Measurements from ENCODE around the gene GATAD2A. TPM values are rescaled to one million over a fixed set of nuclear protein-coding genes. Genes with fewer than 3 reads are reported as not detected.

The GATAD2A gene
- total RNA-seq, 4 donors from 2014 or later = 17.7 to 51.4 (median 40.1) TPM

GRCh38 chr19:19475849-19476828 lies 70.7 kb downstream of the GATAD2A start:
- intact Hi-C loops (cut with DNase I; ENCODE audit: low total_unique reads) = no loop called here
- Histone ChIP-seq H3K36me3 (no peaks in the 10 kb centered on the region), H3K9me3 (no peaks in the 10 kb centered on the region), H3K27ac (peak overlapping the region in 3 of 4 donors; percentile 54 to 64 (median 61)), H3K4me3 (no peak overlapping the region), H3K27me3 (no peaks in the 10 kb centered on the region), H3K4me1 (peaks cover 29 to 36% of the 10 kb centered on the region in 2 donors)
- ATAC-seq = no peak
- no peak for DNase-seq
- in situ Hi-C loops (cut with MboI; ENCODE audit: low sequenced_read_pairs in 4 of 4) = no loop called here
- TF ChIP-seq CTCF (IDR thresholded peaks at IDR 0.05 in 4 of 5, conservative IDR thresholded peaks at IDR 0.05 in 1 of 5) (peak in 1 of 5 experiments; percentile 22), POLR2A (IDR thresholded peaks at IDR 0.05) (no peak)

GRCh38 chr19:19477705-19478383 lies 72.4 kb downstream of the GATAD2A start:
- H3K9me3 ChIP-seq = no peaks in the 10 kb centered on the region
- no peak for DNase-seq
- H3K27me3 ChIP-seq = no peaks in the 10 kb centered on the region
- peaks cover 29 to 36% of the 10 kb centered on the region in 2 donors for H3K4me1 ChIP-seq
- no peak overlapping the region for H3K27ac ChIP-seq
- ATAC-seq = no peak
- in situ Hi-C loops (cut with MboI; ENCODE audit: low sequenced_read_pairs in 4 of 4) = no loop called here
- no peaks in the 10 kb centered on the region for H3K36me3 ChIP-seq
- TF ChIP-seq POLR2A (IDR thresholded peaks at IDR 0.05) (no peak), CTCF (IDR thresholded peaks at IDR 0.05 in 4 of 5, conservative IDR thresholded peaks at IDR 0.05 in 1 of 5) (no peak)
- intact Hi-C loops (cut with DNase I; ENCODE audit: low total_unique reads) = no loop called here
- H3K4me3 ChIP-seq = no peak overlapping the region

- H3K36me3 ChIP-seq = no peaks in the 10 kb centered on the region
- intact Hi-C loops (cut with DNase I; ENCODE audit: low total_unique reads) (no loop called here), in situ Hi-C loops (cut with MboI; ENCODE audit: low sequenced_read_pairs in 4 of 4) (no loop called here)
- TF ChIP-seq POLR2A (IDR thresholded peaks at IDR 0.05) (no peak), CTCF (IDR thresholded peaks at IDR 0.05 in 4 of 5, conservative IDR thresholded peaks at IDR 0.05 in 1 of 5) (no peak)
- no peak overlapping the region for H3K27ac ChIP-seq
- DNase-seq = no peak
- no peaks in the 10 kb centered on the region for H3K27me3 ChIP-seq
- peaks cover 18 to 21% of the 10 kb centered on the region in 2 donors for H3K4me1 ChIP-seq
- no peak for ATAC-seq
- H3K4me3 ChIP-seq = no peak overlapping the region
- no peaks in the 10 kb centered on the region for H3K9me3 ChIP-seq
Measured at GRCh38 chr19:19480688-19481087, 75.2 kb downstream of the GATAD2A start.

- intact Hi-C loops (cut with DNase I; ENCODE audit: low total_unique reads) = no loop called here
- Histone ChIP-seq H3K9me3 (no peaks in the 10 kb centered on the region), H3K27ac (no peak overlapping the region), H3K4me3 (no peak overlapping the region), H3K4me1 (peaks cover 13 to 18% of the 10 kb centered on the region in 2 donors), H3K27me3 (no peaks in the 10 kb centered on the region), H3K36me3 (no peaks in the 10 kb centered on the region)
- DNase-seq (no peak), ATAC-seq (no peak)
- no peak for TF ChIP-seq CTCF (IDR thresholded peaks at IDR 0.05 in 4 of 5, conservative IDR thresholded peaks at IDR 0.05 in 1 of 5)
- TF ChIP-seq POLR2A (IDR thresholded peaks at IDR 0.05) = no peak
- in situ Hi-C loops (cut with MboI; ENCODE audit: low sequenced_read_pairs in 4 of 4) = no loop called here
Measured at GRCh38 chr19:19482809-19483596, 77.5 kb downstream of the GATAD2A start.
